Ectodermal cell (in vitro differentiated cells): ENCODE results near the gene SGMS1. TPM values are rescaled to one million over a fixed set of nuclear protein-coding genes. Genes with fewer than 3 reads are reported as not detected.
A peak's percentile ranks its signal among the peaks of the same experiment; 100 is the strongest.
"Not testable (repeated sequence)": the region's sequence is repeated elsewhere in the genome, so short reads cannot be mapped to it uniquely, and the experiment has no call there.

Source experiments
- H3K27ac ChIP-seq: 2 replicates; pipeline ENCODE4 v1.7.0; 2013; ENCODE audit warnings: mild to moderate bottlenecking, low read depth, low read length; ENCODE audit not compliant: insufficient read depth, poor library complexity, severe bottlenecking
- H3K27me3 ChIP-seq: 2 replicates; pipeline ENCODE4 v1.7.0; 2013; ENCODE audit warnings: mild to moderate bottlenecking, low read length; ENCODE audit not compliant: insufficient read depth, control insufficient read depth, poor library complexity, severe bottlenecking
- H3K36me3 ChIP-seq: one replicate; pipeline ENCODE4 v1.7.0; 2013; ENCODE audit warnings: low read length; ENCODE audit not compliant: control insufficient read depth, insufficient read depth
- H3K4me1 ChIP-seq: one replicate; pipeline ENCODE4 v1.7.0; 2013; ENCODE audit warnings: low read length; ENCODE audit not compliant: control insufficient read depth, insufficient read depth
- H3K4me3 ChIP-seq: 2 replicates; pipeline ENCODE4 v1.7.0; 2013; ENCODE audit warnings: low read depth, low read length, control low read depth; ENCODE audit not compliant: insufficient read depth
- H3K9me3 ChIP-seq: 2 replicates; pipeline ENCODE4 v1.7.0; 2013; ENCODE audit warnings: mild to moderate bottlenecking, low read length, moderate library complexity; ENCODE audit not compliant: control insufficient read depth
- WGBS, 2 experiments: methylation state at CpG; one replicate each; pipeline ENCODE4 v1.1.7; 2013; ENCODE audit warnings: missing lambda C conversion rate in 2 of 2; 5-methylcytosine and 5-hydroxymethylcytosine counted together
- polyA plus RNA-seq, 4 experiments: library from polyadenylated mRNA; stranded (reverse); fragments of 50-300 nt; gene quantifications; one replicate each; pipeline ENCODE4 v1.2.3, GENCODE V29; 2013

SGMS1 gene
- 5.7 TPM for polyA plus RNA-seq (2013, experiment 1 of 4)
- 6.6 TPM for polyA plus RNA-seq (2013, experiment 2 of 4)
- 5.9 TPM for polyA plus RNA-seq (2013, experiment 3 of 4)
- polyA plus RNA-seq (2013, experiment 4 of 4) = 6.8 TPM

- Histone ChIP-seq H3K9me3 (no peaks in the 10 kb centered on the region), H3K36me3 (peaks cover 4% of the 10 kb centered on the region), H3K27me3 (peaks cover 20% of the 10 kb centered on the region), H3K27ac (peak within 1 kb of the TSS; percentile 96), H3K4me3 (peak within 1 kb of the TSS; percentile 89), H3K4me1 (peaks cover 8% of the 10 kb centered on the region)
- whole genome bisulfite sequencing, 2 experiments = 0% methylated on average over 74 of the region's 74 CpGs
Measured at GRCh38 chr10:50623663-50624412, at the start of gene SGMS1. SGMS1 (minus strand) TSS chr10:50623956; CDS start chr10:50344114, 279,842 bp downstream.

GRCh38 chr10:50672152-50672551, 48.4 kb upstream of the SGMS1 start:
- H3K27ac ChIP-seq, H3K27me3 ChIP-seq, H3K4me1 ChIP-seq, H3K9me3 ChIP-seq, H3K36me3 ChIP-seq, H3K4me3 ChIP-seq: not testable (repeated sequence)
- WGBS, 2 experiments = 90 to 100% methylated on average over 1 of the region's 1 CpG

GRCh38 chr10:50671645-50672044, 47.9 kb upstream of the SGMS1 start:
- H3K27ac ChIP-seq, H3K4me3 ChIP-seq, H3K4me1 ChIP-seq, H3K9me3 ChIP-seq, H3K36me3 ChIP-seq, H3K27me3 ChIP-seq: not testable (repeated sequence)
- WGBS, 2 experiments = 92 to 97% methylated on average over 2 of the region's 2 CpGs

- H3K9me3 ChIP-seq, H3K27me3 ChIP-seq: not testable (repeated sequence)
- WGBS, 2 experiments = 91 to 94% methylated on average over 3 to 5 of the region's 6 CpGs
Measured at GRCh38 chr10:50669957-50670356, 46.2 kb upstream of the SGMS1 start.

GRCh38 chr10:50667353-50667752, 43.6 kb upstream of the SGMS1 start:
- not testable (repeated sequence) for H3K27me3 ChIP-seq, H3K9me3 ChIP-seq, H3K36me3 ChIP-seq, H3K27ac ChIP-seq, H3K4me3 ChIP-seq, H3K4me1 ChIP-seq
- 88% methylated on average over 1 of the region's 1 CpG; no CpG with 5 or more reads in 1 of the 2 experiments for WGBS, 2 experiments

More at GRCh38 chr10:50669957-50670356, 46.2 kb upstream of the SGMS1 start:
- not testable (repeated sequence) for H3K4me3 ChIP-seq, H3K4me1 ChIP-seq, H3K36me3 ChIP-seq, H3K27ac ChIP-seq

GRCh38 chr10:50662420-50662819, 38.7 kb upstream of the SGMS1 start:
- H3K4me3 ChIP-seq, H3K36me3 ChIP-seq, H3K27ac ChIP-seq, H3K4me1 ChIP-seq, H3K9me3 ChIP-seq, H3K27me3 ChIP-seq: not testable (repeated sequence)
- WGBS, 2 experiments = 88 to 96% methylated on average over 3 to 5 of the region's 5 CpGs

- not testable (repeated sequence) for H3K4me3 ChIP-seq, H3K27ac ChIP-seq, H3K4me1 ChIP-seq, H3K36me3 ChIP-seq, H3K9me3 ChIP-seq, H3K27me3 ChIP-seq
- WGBS, 2 experiments = 82 to 89% methylated on average over 4 of the region's 4 CpGs
Measured at GRCh38 chr10:50661563-50661962, 37.8 kb upstream of the SGMS1 start.

GRCh38 chr10:50659865-50660730, 36.3 kb upstream of the SGMS1 start:
- 84 to 85% methylated on average over 32 of the region's 32 CpGs for WGBS, 2 experiments
- not testable (repeated sequence) for H3K27ac ChIP-seq, H3K36me3 ChIP-seq, H3K4me3 ChIP-seq, H3K4me1 ChIP-seq, H3K27me3 ChIP-seq, H3K9me3 ChIP-seq

- not testable (repeated sequence) for H3K4me1 ChIP-seq, H3K4me3 ChIP-seq, H3K36me3 ChIP-seq, H3K27ac ChIP-seq, H3K9me3 ChIP-seq, H3K27me3 ChIP-seq
- 93 to 94% methylated on average over 35 of the region's 35 CpGs for WGBS, 2 experiments
Measured at GRCh38 chr10:50659016-50659864, 35.5 kb upstream of the SGMS1 start.
